Small intestine (tissue), 16 donors: Measurements from ENCODE around the gene GUCA2A. TPM values are rescaled to one million over a fixed set of nuclear protein-coding genes. Genes with fewer than 3 reads are reported as not detected.
A peak's percentile ranks its signal among the peaks of the same experiment; 100 is the strongest.
"Not testable (repeated sequence)": the region's sequence is repeated elsewhere in the genome, so short reads cannot be mapped to it uniquely, and the experiment has no call there.

Source experiments
- DNase-seq, 2 donors: peaks; one replicate each; pipeline versions ENCODE4 v3.0.0 to v3.0.0-alpha.2; 2013
- FAIRE-seq: peaks from 2 replicates; lab custom pipeline; 2012; peaks lifted over from hg19 to GRCh38; lab: Jason Lieb, UNC
- H3K27ac ChIP-seq, 3 donors: one replicate each; pipeline ENCODE4 v1.5.1; 2013; ENCODE audit warnings: low read length in 2 of 3, mild to moderate bottlenecking in 2 of 3, control low read depth in 1 of 3, inconsistent platforms in 1 of 3, low read depth in 1 of 3, moderate library complexity in 1 of 3
- H3K27me3 ChIP-seq, 3 donors: one replicate each; pipeline ENCODE4 v1.6.1; 2013; ENCODE audit warnings: low read length in 3 of 3, inconsistent platforms in 1 of 3; ENCODE audit not compliant: control insufficient read depth in 3 of 3, insufficient read depth in 3 of 3
- H3K36me3 ChIP-seq, 3 donors: one replicate each; pipeline ENCODE4 v1.6.1; 2013; ENCODE audit warnings: low read length in 3 of 3, inconsistent platforms in 1 of 3, low read depth in 1 of 3, mild to moderate bottlenecking in 1 of 3, moderate library complexity in 1 of 3; ENCODE audit not compliant: control insufficient read depth in 3 of 3, insufficient read depth in 2 of 3
- H3K4me1 ChIP-seq, 3 donors: one replicate each; pipeline ENCODE4 v1.6.1; 2013; ENCODE audit warnings: low read length in 2 of 3, inconsistent platforms in 1 of 3, low read depth in 1 of 3, mild to moderate bottlenecking in 1 of 3, moderate library complexity in 1 of 3; ENCODE audit not compliant: control insufficient read depth in 3 of 3, insufficient read depth in 2 of 3
- H3K4me3 ChIP-seq, 3 donors: one replicate each; pipeline ENCODE4 v1.5.1; 2013; ENCODE audit warnings: low read length in 3 of 3, control low read depth in 1 of 3, inconsistent platforms in 1 of 3, low read depth in 1 of 3, mild to moderate bottlenecking in 1 of 3, moderate library complexity in 1 of 3
- H3K9me3 ChIP-seq, 2 donors: one replicate each; pipeline ENCODE4 v1.6.1; 2013; ENCODE audit warnings: low read depth in 1 of 2, low read length in 1 of 2; ENCODE audit not compliant: control insufficient read depth in 2 of 2, insufficient read depth in 1 of 2
- WGBS, 3 donors: extraction: QIAGEN DNeasy Blood & Tissue Kit; methylation state at CpG; one replicate each; pipeline ENCODE4 v1.1.7; 2013; 5-methylcytosine and 5-hydroxymethylcytosine counted together
- long read RNA-seq, 10 donors: transcript quantifications; one replicate each; lab custom pipeline, GENCODE V29; 2026
- polyA plus RNA-seq, 4 donors: library from polyadenylated mRNA; stranded (reverse) in 3 of 4; unstranded in 1 of 4; fragments of 200-250 nt in 3 of 4; fragments of 120-200 nt in 1 of 4; gene quantifications; one replicate each; pipeline versions ENCODE4 v1.2.1 to v1.2.3, GENCODE V29; 2013
- donor health status: healthy with polysubstance abuse.
- donor health status: control.
- donor health status: control.
- donor health status: Bipolar disorder and iron deficiency.
- donor health status: healthy.

GUCA2A gene, protein sequence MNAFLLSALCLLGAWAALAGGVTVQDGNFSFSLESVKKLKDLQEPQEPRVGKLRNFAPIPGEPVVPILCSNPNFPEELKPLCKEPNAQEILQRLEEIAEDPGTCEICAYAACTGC
- polyA plus RNA-seq = 1,000 to 10,000 TPM in 1 of 4 donors, 100 to 1,000 TPM in 1, 10 to 100 TPM in 2; 56.3 to 1,041 (median 107) TPM
- long read RNA-seq, donor 1 = 0 reads
- long read RNA-seq, donor 2, transcript GUCA2A-201 (3 exons, 569 nt) = major isoform, 11 of 16 reads
- long read RNA-seq, donor 2, partial matches to known transcripts = 5 of 16 reads
- long read RNA-seq, donor 2, other reads (novel, unspliced or antisense) = 0 of 16 reads
- long read RNA-seq, donor 3, transcript GUCA2A-201 (3 exons, 569 nt) = major isoform, 24 of 31 reads
- long read RNA-seq, donor 3, partial matches to known transcripts = 7 of 31 reads
- long read RNA-seq, donor 3, other reads (novel, unspliced or antisense) = 0 of 31 reads
- long read RNA-seq, donor 4, partial matches to known transcripts = 0 of 3 reads
- long read RNA-seq, donor 4, other reads (novel, unspliced or antisense) = 0 of 3 reads
- long read RNA-seq, donor 5, transcript GUCA2A-201 (3 exons, 569 nt) = major isoform, 109 of 125 reads
- long read RNA-seq, donor 5, partial matches to known transcripts = 16 of 125 reads
- long read RNA-seq, donor 5, other reads (novel, unspliced or antisense) = 0 of 125 reads
- long read RNA-seq, donor 6, transcript GUCA2A-201 (3 exons, 569 nt) = major isoform, 18 of 18 reads
- long read RNA-seq, donor 6, partial matches to known transcripts = 0 of 18 reads
- long read RNA-seq, donor 6, other reads (novel, unspliced or antisense) = 0 of 18 reads
- long read RNA-seq, donor 7 = 0 reads
- long read RNA-seq, donor 8 = 0 reads
- long read RNA-seq, donor 9, transcript GUCA2A-201 (3 exons, 569 nt) = major isoform, 9 of 9 reads
- long read RNA-seq, donor 9, partial matches to known transcripts = 0 of 9 reads
- long read RNA-seq, donor 9, other reads (novel, unspliced or antisense) = 0 of 9 reads
- long read RNA-seq, donor 10, transcript GUCA2A-201 (3 exons, 569 nt) = major isoform, 116 of 135 reads
- long read RNA-seq, donor 10, partial matches to known transcripts = 19 of 135 reads
- long read RNA-seq, donor 10, other reads (novel, unspliced or antisense) = 0 of 135 reads

- Histone ChIP-seq H3K4me1 (peaks cover 4 to 37% (median 18%) of the 10 kb centered on the region in 3 donors), H3K36me3 (no peaks in the 10 kb centered on the region), H3K27me3 (no peaks in the 10 kb centered on the region), H3K4me3 (no peak within 1 kb of the TSS), H3K9me3 (no peaks in the 10 kb centered on the region), H3K27ac (peak within 1 kb of the TSS; percentile 59 to 73 (median 66))
- peak; percentile 47 to 71 for DNase-seq
- 25 to 58% (median 41%) methylated on average over 24 of the region's 24 CpGs for WGBS, 3 donors
- no peak for FAIRE-seq
Measured at GRCh38 chr1:42164551-42165420, at the start of gene GUCA2A. Gene GUCA2A, minus strand, starts transcription at chr1:42164745. Its CDS starts 33 bp downstream, at chr1:42164712.

GRCh38 chr1:42211224-42211623 lies 46.7 kb upstream of the GUCA2A start:
- peaks cover 0 to 29% of the 10 kb centered on the region in 2 donors for H3K9me3 ChIP-seq
- H3K27me3 ChIP-seq = no peaks in the 10 kb centered on the region
- no peak overlapping the region for H3K27ac ChIP-seq
- FAIRE-seq (no peak), DNase-seq (no peak)
- H3K36me3 ChIP-seq = peaks cover 0 to 21% (median 3%) of the 10 kb centered on the region in 3 donors
- H3K4me3 ChIP-seq = no peak overlapping the region
- H3K4me1 ChIP-seq = no peaks in the 10 kb centered on the region
- 85 to 100% (median 91%) methylated on average over 2 of the region's 2 CpGs for WGBS, 3 donors

DNA sequence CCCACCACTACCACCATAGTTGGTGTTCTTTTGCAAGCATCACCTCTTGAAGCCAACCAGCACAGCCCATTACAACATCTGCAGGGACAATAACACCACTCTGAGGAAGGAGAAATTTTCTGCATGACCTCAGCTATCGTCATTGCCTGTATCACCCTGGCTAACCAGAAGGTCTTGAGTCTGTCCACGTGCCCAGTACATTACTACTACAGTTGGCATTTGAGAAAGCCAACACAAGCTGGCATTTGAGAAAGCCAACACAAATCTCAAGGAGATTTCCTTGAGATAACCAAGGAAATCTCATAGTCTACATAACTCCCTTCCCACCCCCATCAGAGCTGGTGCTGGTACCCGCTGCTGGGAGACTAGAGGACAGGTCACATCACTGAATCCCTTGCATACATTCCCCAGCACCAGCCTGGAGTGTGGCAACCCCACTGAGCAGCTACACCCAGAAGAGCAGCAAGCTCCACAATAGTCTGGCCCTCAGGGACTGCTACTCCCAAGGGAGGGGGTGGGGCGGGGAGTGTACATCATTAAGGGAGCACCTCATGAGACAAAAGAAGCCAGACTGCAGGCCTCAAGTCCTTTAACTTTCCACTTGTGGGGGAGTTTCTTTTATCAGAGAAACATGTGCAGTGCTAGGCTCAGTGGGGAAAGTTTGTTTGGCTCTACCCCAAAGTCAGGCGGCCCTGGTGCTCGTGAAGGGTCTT lies 46.0 kb upstream of the GUCA2A start:
- no peaks in the 10 kb centered on the region for H3K4me1 ChIP-seq
- no peak overlapping the region for H3K4me3 ChIP-seq
- no peak for DNase-seq
- no peaks in the 10 kb centered on the region for H3K27me3 ChIP-seq
- H3K36me3 ChIP-seq = peaks cover 0 to 19% (median 3%) of the 10 kb centered on the region in 3 donors
- peaks cover 0 to 26% of the 10 kb centered on the region in 2 donors for H3K9me3 ChIP-seq
- no peak for FAIRE-seq
- no peak overlapping the region for H3K27ac ChIP-seq
- WGBS, 3 donors = 96 to 99% (median 96%) methylated on average over 6 of the region's 6 CpGs

DNA sequence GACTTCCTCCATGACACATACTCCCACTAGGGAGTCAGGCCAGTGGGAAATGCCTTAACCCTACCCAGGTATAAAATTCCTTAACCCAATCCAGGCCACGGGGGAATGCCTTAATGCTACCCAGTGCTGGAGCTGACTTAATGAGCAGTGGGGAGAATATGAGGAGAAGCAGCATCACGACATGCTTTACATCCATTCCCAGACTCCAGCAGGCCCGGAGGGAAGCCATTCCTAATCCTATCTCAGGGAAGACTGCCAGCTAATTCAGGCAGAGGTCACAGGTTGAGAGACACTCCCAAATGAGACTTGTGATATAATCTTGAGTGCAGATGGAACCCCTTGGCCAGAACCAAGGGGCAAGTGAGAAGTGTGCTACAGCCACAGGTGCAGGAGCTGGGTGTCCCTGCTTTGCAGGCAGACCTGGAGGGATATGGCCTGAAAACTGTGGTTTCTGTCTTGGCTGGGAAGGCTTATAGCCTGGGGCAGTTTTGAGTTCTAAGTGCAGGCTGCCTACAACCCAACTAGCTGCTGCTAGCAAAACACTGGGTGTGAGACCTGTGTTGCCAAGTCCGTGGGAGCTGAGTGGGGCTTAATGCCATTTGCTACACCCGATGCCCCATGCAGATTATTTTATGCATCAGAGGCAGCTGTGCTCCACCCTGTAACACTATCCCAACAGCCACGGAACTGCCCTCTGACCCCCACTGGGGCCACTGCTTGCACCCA lies 45.1 kb upstream of the GUCA2A start:
- no peak overlapping the region for H3K27ac ChIP-seq
- H3K9me3 ChIP-seq = peaks cover 0 to 24% of the 10 kb centered on the region in 2 donors
- no peaks in the 10 kb centered on the region for H3K4me1 ChIP-seq
- no peak overlapping the region for H3K4me3 ChIP-seq
- DNase-seq (peak in 1 of 2 donors; percentile 28), FAIRE-seq (no peak)
- no peaks in the 10 kb centered on the region for H3K27me3 ChIP-seq
- H3K36me3 ChIP-seq = peaks cover 0 to 19% (median 3%) of the 10 kb centered on the region in 3 donors
- WGBS, 3 donors = 71 to 81% (median 80%) methylated on average over 6 of the region's 6 CpGs

- 95 to 99% (median 97%) methylated on average over 2 of the region's 2 CpGs for WGBS, 3 donors
- Histone ChIP-seq H3K36me3 (peaks cover 0 to 21% (median 6%) of the 10 kb centered on the region in 3 donors), H3K9me3 (peaks cover 0 to 25% of the 10 kb centered on the region in 2 donors)
- not testable (repeated sequence) for H3K4me1 ChIP-seq, FAIRE-seq, DNase-seq, H3K4me3 ChIP-seq, H3K27ac ChIP-seq, H3K27me3 ChIP-seq
Measured at GRCh38 chr1:42206930-42207329, 42.4 kb upstream of the GUCA2A start.

GRCh38 chr1:42206164-42206563 lies 41.6 kb upstream of the GUCA2A start:
- 76 to 82% (median 79%) methylated on average over 3 of the region's 3 CpGs for WGBS, 3 donors

DNA sequence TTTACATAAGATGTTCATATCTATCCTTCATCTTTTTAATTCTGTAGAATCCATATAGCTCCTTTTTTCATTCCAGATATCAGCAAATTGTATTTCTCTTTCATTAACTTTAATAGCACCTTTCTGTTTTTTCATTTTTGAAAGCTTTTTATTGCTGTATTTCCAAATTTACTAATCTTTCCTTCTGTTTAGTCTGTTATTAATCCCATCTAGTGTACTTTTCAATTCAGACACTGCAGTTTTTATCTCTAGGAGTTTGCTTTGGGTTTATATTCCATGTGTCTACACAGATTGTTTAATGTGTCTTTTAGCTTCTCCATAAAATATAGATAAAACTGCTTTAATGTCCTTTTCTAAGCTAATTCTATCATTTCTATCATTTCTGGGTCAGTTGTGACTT lies 37.4 kb upstream of the GUCA2A start:
- H3K27ac ChIP-seq = no peak overlapping the region
- no peaks in the 10 kb centered on the region for H3K27me3 ChIP-seq
- FAIRE-seq = no peak
- peaks cover 0 to 7% (median 7%) of the 10 kb centered on the region in 3 donors for H3K36me3 ChIP-seq
- no peak overlapping the region for H3K4me3 ChIP-seq
- H3K4me1 ChIP-seq = no peaks in the 10 kb centered on the region
- DNase-seq = no peak
- peaks cover 0 to 10% of the 10 kb centered on the region in 2 donors for H3K9me3 ChIP-seq

More at GRCh38 chr1:42206164-42206563, 41.6 kb upstream of the GUCA2A start:
- Histone ChIP-seq H3K9me3 (peaks cover 0 to 20% of the 10 kb centered on the region in 2 donors), H3K27ac (no peak overlapping the region), H3K27me3 (no peaks in the 10 kb centered on the region), H3K4me3 (no peak overlapping the region), H3K4me1 (no peaks in the 10 kb centered on the region), H3K36me3 (peaks cover 0 to 16% (median 6%) of the 10 kb centered on the region in 3 donors)
- FAIRE-seq (no peak), DNase-seq (no peak)
